ENCODE data around the gene TMEM132E.

The TMEM132E gene

DNA sequence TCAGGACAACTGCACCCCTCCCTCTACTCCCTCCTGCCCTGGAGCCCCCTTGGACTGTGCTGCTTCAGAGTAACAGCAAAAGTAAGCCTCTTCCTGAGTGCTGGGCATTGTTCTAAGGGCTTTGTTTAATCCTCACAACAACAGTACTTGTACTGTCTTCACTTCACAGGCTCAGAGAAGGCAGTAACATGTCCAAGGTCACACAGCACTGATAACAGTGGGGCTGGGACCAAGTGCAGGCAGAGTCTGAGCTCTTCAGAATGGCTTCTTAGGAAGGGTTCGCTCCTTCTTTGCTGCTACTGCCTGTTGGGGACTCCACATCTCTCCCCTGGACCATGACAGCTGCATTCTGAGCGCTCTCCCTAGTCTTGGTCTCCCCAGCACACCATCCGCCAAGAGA, 24.6 kb downstream of the TMEM132E start:
- no peak for DNase-seq (ENCODE audit: low read depth in 2 of 2)

DNA sequence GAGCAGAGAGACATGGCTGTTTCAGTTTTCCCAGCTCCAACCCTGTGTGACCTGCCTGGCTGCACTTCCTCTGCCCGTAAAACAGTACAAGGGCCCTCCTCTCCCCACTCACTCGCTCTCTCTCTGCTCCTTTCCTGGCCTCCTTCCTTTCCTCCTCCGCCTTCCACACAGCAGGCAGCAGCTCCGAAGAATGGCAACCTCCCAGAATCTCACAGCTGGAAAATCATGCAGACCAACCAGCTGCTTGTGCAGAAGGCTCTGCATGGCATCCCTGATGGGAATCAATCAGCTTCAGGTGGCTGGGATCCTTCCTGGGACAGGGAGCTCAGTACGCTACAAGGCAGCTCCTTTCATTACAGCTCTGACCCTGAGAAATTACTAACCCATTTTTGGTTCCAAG, 27.4 kb downstream of the TMEM132E start:
- no peak for DNase-seq (ENCODE audit: low read depth in 2 of 2)

DNA sequence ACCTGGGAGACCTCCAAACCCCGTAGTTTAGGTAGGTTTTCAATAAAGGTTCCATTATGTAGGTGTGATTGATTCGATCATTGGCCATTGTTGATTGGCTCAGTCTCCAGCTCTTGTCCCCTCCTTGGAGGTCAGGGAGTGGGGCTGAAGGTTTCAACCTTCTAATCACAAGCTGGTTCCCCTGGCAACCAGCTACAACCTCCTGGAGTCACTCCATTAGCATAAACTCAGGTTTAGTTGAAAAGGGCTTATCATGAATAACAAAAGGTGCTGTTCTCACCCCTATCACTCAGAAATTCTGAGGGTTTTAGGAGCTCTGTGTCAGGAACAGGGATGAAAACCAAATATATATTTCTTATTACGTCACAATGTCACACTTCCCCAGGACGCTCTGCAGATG, 28.5 kb downstream of the TMEM132E start:
- DNase-seq (ENCODE audit: low read depth in 2 of 2) = no peak

DNA sequence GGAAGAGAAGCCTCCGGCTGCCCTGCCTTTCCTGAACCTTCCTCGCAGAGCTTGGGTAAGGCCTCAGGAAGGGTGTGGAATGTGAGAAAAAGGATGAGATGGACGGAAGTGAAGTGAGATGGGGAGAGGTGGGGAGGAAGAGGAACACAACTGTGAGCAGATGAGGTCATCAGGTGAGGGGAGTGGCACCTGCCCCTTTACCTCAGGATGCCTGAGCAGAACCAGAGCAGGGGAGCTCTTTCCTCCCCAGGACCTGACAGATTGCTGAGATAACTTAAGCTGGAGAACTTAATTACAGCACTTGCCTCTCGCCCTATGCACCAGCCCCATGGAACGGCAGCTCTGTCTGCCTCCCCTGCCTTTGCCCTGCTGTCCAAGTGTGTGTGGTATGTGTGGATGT, 29.8 kb downstream of the TMEM132E start:
- DNase-seq (ENCODE audit: low read depth in 2 of 2) = no peak

DNA sequence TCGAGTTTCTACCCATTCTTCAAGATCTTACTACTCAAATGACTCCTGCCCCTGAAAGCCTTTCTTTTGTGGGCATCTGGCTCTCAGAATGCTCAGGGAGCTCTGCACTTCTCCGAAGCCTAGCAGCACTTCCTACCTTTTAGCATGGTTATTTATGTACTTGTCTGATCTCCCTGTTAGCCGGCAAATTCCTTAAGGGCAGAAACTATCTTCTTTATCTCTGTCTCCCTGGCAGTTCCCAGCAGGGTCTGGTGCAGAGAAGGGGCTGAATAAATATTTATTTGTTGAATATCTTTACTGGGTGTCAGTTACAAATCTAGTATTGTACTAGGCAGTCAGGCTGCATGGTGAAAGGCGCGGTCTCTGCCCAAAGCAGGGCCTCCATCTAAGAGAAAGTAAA, 30.7 kb downstream of the TMEM132E start:
- no peak for DNase-seq (ENCODE audit: low read depth in 2 of 2)

DNA sequence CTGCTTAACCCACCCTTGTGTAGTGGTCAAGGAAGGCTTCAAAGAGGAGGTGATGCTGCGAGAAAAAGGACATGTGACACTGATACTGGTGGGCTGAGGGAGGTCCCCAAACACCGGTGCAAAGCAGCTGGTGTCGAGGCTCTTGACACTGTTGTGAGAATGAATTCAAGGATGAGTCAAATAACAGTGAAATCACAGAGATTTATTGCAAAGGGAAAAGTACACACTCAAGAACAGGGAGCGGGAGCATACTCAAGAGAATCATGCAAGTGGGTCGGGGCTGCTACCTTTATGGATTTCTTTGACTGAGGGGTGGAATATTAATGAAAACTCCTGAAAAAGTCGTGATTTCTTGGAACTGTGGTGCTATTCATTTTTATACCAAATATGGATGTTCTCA, 31.1 kb downstream of the TMEM132E start:
- no peak for DNase-seq (ENCODE audit: low read depth in 2 of 2)

DNA sequence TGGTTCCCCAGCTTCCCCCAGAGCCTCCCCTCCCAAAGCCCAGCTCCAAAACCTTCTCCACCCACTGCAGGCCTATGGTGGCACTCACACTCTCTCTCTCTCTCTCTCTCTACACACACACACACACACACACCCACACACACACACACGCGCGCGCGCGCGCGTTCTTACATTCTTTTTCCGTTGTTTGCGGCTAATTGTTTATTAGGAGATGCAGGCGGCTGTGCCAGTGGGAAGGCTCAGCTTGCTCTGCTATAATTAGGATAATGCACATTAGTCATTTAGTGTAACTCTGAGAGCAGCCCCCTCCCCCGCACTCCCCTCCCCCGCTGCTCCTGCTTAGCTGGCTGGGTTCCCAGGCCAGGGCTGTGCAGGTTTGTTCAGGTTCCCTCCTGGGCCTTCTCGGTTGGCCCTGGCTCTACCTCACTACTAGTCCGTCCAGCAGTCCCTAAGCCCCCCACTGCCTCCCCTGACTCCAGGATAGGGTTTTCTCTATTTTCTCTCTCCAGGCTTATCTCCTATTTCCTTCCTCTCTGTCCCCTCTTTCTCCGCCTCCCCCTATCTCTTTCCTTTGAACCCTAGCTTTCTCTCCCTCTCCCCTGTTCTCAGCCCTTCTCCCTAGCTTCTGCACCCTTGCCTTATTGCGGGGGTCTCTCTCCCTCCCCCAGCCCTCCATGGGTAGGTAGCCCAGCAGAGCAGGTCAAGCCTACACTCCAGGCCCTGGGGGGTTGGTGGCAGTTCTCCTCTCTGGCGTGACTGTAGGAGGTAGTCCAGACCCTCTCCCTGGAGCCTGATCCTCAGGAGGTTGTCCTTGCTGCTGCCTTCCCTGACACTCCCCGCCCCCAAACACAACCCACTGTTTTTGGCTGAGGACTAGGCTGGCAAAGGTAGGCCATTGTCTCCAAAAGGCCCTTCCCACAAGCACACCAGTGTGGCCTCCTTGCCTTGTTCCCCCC, 34.0 kb downstream of the TMEM132E start:
- no peak for DNase-seq (ENCODE audit: low read depth in 2 of 2)

DNA sequence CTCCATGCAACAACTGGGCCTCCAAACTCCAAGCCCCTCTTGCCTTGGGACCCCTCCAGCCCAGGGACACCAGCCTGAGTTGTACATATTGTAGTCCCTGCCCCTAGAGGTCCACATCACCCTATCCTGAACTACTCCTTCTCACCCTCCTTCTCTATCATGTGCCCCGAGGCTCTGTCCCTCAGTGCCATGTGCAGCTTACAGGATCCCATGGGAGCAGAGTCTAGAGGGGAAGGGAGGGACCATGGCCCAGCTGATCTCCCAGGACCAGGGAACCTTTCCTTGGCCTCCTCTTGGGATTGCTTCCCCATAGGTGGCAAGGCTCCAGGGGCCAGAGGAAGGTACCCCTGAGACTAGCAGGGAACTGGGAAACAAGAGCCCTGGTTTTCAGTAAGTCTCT, 35.3 kb downstream of the TMEM132E start:
- no peak for DNase-seq (ENCODE audit: low read depth in 2 of 2)

DNA sequence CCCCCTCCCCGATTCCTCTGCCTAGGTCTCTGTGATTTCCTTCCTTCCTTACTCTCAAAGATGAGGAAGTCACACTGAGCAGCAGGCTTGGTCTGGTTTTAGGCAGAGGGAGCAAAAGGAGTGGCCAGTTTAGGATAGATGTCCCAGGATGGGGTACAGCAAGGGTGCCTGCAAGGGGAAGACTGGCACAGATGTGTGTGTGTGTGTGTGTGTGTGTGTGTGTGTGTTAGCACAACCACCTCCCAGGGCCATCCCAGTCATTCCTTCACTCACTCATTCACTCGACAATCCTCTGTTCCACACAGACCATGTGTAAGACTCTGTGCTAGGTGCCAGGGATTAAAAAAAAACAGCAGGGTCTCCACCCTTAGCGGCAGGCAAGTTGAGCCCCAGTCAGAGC, 35.9 kb downstream of the TMEM132E start:
- no peak for DNase-seq (ENCODE audit: low read depth in 2 of 2)

DNA sequence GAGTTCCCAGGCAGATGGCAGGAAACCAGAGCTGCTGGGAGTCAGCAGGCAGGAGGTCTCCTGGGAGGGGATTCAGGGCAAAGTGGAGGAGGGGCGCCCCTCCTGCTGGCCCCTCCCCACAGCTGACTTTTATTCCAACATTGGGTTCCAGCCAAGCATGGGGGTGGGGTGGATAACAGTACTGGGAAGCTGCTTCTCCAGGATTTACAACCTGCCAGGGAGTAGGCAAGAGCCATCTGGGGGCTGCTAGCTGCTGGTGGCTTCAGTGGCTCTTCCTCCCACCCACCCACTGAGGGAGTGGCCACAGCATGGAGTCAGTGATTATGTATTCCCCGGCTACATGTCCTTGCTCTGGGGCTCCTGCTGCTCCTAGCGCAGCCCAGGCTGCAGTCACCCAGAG, 36.8 kb downstream of the TMEM132E start:
- no peak for DNase-seq (ENCODE audit: low read depth in 2 of 2)

DNA sequence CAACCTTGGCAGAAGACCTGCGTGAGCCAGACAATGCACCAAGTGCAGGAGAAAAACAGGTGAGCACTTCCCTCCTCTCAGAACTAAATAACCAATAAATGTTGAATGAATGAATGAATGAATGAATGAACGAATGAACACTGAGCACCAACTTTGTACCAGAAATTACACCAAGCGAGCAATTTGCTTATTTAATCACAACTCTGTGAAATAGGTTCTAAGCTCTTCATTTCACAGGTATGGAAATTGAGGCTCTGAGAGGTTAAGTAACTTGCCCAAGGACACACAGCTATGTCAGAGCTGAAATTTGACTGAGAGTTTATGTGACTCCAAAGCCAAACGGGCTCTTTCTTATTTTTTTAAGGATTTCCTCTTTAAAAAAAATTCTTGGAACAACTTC, 38.0 kb downstream of the TMEM132E start:
- no peak for DNase-seq (ENCODE audit: low read depth in 2 of 2)

DNA sequence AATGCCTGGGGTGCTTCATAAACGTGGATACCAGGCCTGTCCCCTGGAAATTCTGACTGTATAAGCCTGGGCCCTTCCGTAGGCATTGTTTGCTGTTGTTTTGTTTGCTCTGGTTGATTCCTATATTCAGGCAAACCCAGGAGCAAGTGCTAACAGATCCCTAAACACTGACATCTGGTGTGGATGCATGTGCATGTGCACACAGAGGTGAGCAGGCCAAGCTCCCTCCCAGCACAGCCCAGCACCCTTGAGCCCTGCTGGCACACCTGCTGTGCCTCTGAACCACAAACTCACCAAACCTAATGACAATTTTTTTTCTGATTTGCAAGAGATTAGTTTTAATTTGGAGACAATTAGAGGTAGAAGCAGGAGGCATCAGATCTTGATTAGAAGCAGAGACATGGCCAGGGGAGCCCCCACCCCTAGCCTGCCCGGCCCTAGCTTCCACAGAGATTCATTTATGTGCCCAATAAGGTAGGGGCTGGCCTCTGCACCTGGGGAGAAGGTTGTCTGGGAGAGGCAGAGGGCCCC, 40.4 kb downstream of the TMEM132E start:
- no peak for DNase-seq (ENCODE audit: low read depth in 2 of 2)

DNA sequence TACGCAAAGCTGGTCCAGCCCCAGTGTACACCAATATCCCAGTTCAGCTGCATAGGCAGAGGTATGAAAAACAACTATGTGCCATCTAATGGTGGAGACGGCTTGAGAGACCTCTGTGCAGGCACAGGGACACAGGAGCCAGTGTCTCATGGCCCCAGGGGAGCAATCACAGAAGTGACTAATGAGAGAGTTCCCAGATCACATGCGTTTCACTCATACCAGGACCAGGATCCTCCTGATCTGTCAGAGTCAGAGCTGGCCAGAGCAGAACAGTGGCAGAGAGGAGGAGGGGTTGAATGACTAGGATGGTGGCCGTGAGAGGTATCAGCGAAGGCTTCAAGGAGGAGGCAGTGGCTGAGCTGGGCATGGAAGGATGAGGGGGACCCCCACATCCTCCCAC, 41.1 kb downstream of the TMEM132E start:
- DNase-seq (ENCODE audit: low read depth in 2 of 2) = no peak

DNA sequence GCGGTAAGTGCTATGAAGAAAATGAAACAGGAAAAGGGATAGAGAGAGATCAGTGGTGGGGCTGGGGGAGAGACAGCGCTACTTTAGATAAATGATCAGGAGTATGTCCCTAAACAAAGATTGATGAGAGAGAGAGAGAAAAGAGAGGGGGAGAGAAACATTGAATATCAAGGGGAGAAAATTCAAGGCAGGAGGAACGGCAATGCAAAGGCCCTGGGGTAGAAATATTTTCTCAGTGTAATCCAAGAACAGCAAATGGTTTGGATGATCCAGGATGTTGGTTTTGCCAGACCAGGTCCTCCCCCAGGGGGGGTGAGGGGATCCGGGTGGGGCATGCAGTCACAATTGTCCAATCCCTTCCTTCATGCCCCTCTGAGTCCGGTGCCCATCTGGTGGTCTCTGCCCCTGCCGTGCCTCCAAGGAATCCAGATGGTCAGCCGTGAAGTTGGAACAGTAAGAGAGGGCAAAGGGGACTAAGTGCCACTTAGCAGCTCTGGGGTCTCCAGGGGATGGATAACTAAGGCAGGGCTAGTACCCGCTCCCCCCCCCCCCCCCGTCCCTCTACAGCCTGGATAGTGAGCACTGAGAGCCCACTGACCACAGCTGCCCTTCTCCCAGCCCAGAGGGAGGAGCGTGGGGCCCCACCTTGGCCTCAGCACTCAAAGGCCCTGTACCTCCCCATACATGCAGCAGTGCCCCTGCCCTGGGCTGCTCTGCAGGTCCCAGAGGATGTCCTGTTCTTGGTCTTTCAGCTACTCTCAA, 43.7 kb downstream of the TMEM132E start:
- DNase-seq (ENCODE audit: low read depth in 2 of 2) = no peak

DNA sequence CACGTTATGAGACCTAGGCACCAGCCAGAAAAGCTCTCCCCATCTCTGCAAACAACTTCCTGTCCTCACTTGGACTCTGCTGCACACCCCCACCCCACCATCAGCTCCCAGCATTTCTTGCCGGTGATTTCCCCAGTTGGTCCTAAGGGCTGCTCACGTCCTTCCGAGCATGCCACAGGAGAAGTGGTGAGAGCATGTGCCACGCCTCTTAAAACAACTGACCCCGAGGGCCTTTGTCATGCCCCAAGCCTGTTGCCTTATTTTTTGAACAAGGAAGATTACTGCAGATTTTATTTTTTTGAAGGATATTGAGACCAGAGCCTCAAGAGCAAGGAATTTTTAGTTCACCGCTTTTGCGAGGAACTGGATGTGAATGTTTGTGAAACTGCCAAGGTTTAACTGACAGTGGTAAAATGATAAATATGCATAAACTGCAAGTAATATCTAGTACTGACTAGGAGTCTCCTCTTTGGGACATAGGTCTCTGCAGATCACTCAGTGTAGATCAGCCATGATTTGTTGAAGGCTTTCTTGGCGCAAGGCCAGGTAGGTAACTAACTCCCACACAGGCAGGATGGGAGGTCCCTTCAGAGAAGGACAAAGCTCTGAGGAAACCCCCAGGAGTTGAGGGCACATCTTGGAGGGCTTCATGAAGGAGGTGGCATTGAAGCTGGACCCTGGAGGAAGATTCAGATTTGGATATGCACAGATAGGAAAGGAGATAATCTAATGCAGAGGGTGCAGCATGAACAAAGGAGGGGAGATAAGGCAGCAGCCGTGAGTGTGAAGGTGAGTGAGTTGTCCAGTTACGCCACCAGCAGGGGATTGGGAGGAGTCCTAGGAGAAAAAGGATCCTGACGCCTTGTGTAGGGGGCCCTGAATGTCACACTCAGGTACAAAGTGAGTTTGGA, 44.7 kb downstream of the TMEM132E start:
- no peak for DNase-seq (ENCODE audit: low read depth in 2 of 2)

DNA sequence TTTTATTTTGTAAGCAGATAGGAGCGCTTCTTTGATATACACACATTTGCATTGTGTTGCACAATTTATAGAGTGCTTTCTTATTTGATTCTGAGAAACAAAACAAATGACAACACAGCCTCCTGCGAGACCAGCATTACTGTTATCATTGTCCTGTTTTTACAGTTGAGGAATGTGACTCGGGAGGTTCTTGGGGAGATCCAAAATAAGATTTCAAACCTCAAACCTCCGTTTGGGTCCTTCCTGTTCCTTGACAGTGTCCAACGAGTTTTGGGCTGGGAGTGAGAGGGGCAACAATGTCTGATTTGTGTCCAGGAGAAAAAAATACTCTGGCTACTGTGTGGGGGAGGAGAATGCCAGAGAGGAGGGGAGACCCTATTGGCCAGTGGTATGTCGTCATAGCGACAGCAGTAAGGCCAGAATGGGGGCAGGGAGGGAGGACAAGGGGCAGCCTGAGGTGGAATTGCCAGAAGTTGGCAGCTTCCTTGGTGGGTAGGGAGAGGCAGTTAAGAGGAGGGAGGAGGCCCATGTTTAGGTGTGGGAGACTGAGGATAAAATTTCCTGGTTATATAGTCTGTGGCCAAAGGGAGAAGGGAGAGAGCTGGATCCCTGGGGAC, 45.5 kb downstream of the TMEM132E start:
- DNase-seq (ENCODE audit: low read depth in 2 of 2) = no peak

DNA sequence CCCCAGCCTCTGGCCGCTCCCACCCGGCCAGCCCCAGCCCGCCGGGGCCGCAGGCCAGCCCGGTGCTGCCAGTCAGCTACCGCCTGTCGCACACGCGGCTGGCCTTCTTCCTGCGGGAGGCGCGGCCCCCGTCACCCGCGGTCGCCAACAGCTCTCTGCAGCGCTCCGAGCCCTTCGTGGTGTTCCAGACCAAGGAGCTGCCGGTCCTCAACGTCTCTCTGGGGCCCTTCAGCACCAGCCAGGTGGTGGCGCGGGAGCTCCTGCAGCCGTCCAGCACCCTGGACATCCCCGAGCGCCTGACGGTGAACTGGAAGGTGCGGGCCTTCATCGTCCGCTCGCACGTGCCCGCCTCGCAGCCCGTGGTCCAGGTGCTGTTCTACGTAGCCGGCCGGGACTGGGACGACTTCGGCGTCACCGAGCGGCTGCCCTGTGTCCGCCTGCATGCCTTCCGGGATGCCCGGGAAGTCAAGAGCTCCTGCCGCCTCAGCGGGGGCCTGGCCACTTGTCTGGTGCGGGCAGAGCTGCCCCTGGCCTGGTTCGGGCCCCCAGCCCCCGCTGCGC, 46.8 kb downstream of the TMEM132E start:
- DNase-seq (ENCODE audit: low read depth in 2 of 2) = no peak

DNA sequence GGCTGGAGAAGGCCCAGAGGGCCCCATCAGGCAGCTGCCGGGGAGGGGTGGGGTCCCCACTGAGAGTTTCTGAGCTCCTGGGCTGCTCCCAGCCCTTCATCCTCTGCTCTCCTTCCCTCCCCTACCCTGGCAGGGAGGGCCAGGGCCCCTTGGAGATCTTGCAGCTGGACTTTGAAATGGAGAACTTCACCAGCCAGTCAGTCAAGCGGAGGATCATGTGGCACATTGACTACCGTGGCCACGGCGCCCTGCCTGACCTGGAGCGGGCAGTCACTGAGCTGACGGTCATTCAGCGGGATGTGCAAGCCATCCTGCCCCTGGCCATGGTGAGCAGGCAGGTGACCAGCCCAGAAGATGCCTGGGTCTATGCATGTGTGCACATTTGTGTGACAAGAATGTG, 49.5 kb downstream of the TMEM132E start:
- no peak for DNase-seq (ENCODE audit: low read depth in 2 of 2)

DNA sequence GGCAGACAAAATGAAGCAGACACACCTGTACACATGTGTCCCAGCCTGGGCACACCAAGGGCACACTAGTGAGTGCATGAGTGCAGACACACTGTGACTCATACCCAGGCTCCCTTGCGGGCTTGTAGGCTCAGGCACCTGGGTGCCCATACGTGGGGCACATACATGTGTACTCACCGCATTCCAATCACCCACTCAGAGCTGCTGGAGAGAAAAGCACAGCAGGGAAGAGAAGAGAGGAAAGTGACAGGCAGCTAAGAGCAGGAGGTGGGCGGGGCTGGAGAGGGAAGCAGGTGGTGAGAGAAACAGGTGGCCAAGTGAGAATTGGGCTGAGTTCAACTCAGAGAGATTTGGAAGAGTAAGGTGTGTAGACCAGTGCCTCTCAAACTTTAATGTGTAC, 54.0 kb downstream of the TMEM132E start:
- no peak for DNase-seq (ENCODE audit: low read depth in 2 of 2)

DNA sequence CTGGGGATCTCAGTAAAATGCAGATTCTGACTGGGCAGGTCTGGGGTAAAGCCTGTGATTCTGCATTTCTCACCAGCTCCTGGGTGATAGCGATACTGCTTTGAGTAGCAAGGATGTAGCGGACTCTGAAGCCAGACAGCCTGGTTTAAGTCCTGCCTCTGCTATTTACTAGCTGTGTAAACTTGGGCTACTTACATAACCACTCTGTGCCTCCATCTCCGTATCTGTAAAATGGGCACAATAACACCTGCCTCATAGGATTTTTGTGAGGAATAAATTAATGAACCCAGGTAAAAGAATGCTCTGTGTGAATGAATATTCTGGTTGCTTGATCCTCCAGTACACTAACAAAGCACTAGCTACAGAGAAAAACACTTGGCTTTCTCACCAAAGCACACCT, 54.4 kb downstream of the TMEM132E start:
- no peak for DNase-seq (ENCODE audit: low read depth in 2 of 2)

DNA sequence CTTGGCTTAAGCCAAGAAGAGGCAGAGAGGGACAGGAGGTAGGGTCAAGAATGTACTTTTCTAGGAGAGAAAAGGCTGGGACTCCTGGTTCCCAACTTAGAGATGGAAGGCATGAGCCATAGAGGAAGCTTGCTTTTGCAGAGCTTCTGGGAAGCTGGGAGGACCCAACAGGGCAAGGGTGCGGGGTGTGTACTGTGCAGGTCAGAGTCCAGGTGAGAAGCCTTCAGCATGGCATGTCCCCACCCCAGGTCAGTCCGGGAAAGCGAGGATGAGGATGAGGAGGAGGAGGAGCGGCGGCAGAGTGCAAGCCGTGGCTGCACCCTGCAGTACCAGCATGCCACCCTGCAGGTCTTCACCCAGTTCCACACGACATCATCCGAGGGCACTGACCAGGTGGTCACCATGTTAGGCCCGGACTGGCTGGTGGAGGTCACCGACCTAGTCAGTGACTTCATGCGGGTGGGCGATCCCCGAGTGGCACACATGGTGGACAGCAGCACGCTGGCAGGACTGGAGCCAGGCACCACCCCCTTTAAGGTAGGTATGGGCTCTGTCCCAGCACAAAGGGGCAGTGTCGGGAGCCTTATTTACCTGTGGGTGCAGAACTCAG, 55.3 kb downstream of the TMEM132E start:
- no peak for DNase-seq (ENCODE audit: low read depth in 2 of 2)
